Right lobe of liver (tissue), 6 donors: ENCODE data around the gene SEMA5B. TPM values are rescaled to one million over a fixed set of nuclear protein-coding genes. Genes with fewer than 3 reads are reported as not detected.

Experiments
- ATAC-seq, 4 donors: fragments of 200-7000 bp; cut with Tn5 transposase; one replicate each; pipeline ENCODE4 v1.9.1; 2020; ENCODE audit warnings: mild to moderate bottlenecking in 4 of 4, moderate library complexity in 4 of 4
- DNase-seq, 3 donors: peaks; one replicate each; pipeline ENCODE4 v3.0.0-alpha.2; 2020
- H3K27ac ChIP-seq, 3 donors: fragments of 200-600 bp; one replicate each; pipeline ENCODE4 v1.8.0; 2022
- H3K27me3 ChIP-seq, 2 donors: fragments of 200-600 bp; one replicate each; pipeline ENCODE4 v1.8.0; 2022
- H3K36me3 ChIP-seq, 4 donors: fragments of 200-600 bp; sonication (generic) in 1 of 4; one replicate each; pipeline versions ENCODE4 v1.5.1 to v1.8.0; 2017 to 2022; ENCODE audit warnings: control low read depth in 1 of 4
- H3K4me1 ChIP-seq, 4 donors: fragments of 200-600 bp; sonication (generic) in 1 of 4; one replicate each; pipeline versions ENCODE4 v1.5.1 to v1.8.0; 2017 to 2022; ENCODE audit warnings: control low read depth in 1 of 4
- H3K4me3 ChIP-seq, 3 donors: fragments of 200-600 bp; one replicate each; pipeline ENCODE4 v1.8.0; 2022
- H3K9me3 ChIP-seq, 4 donors: fragments of 200-600 bp; sonication (generic) in 1 of 4; one replicate each; pipeline versions ENCODE4 v1.5.1 to v1.8.0; 2017 to 2022; ENCODE audit warnings: control low read depth in 1 of 4
- POLR2A ChIP-seq: fragments of 450-650 bp; IDR thresholded peaks from one replicate; pipeline ENCODE4 v1.6.1; 2017; ENCODE audit warnings: antibody characterized with exemption, mild to moderate bottlenecking
- WGBS: methylation state at CpG from one replicate; pipeline ENCODE4 v1.1.6; 2018; ENCODE audit warnings: low coverage, low lambda C conversion rate; ENCODE audit not compliant: insufficient coverage; ENCODE audit errors: missing lambda C conversion rate; 5-methylcytosine and 5-hydroxymethylcytosine counted together
- intact Hi-C, 2 donors: fragments of 100-400 bp; cut with DNase I; formaldehyde crosslinking; loops; one replicate each; pipeline versions ENCODE4 v1.11.2 to v1.14.1; 2022
- total RNA-seq, 6 experiments: library from RNA; depleted of rRNA in 2 of 6; stranded (reverse); fragments of >200 nt in 2 of 6; fragmentation: NEBNext Ultra II Directional in 3 of 6; extraction: Animal tissue kit (Norgen Biotek cat#: 25700) in 3 of 6; gene quantifications; one replicate each; pipeline versions ENCODE4 v1.1.0 to v1.2.4, GENCODE V29; 2016 to 2023
- TF ChIP-seq, protein P1 (sequence below), 4 donors: fragments of 200-600 bp in 3 of 4; fragments of 450-650 bp in 1 of 4; IDR thresholded peaks; one replicate each; pipeline versions ENCODE4 v1.5.1 to v1.8.0; 2016 to 2022; ENCODE audit warnings: antibody characterized with exemption in 4 of 4, mild to moderate bottlenecking in 2 of 4
- donor health status: DM: no; HTN: yes; CAD: no.
- donor health status: DM: no; HTN: no; CAD: no.
- donor health status: DM: no; HTN: no; CAD: no.
- donor health status: DM: no; HTN: yes; CAD: no.
- donor health status: DM: no; HTN: yes; CAD: no.

Gene SEMA5B
- total RNA-seq, 6 experiments from 2014 or later = 0.12 to 0.65 (median 0.25) TPM

DNA sequence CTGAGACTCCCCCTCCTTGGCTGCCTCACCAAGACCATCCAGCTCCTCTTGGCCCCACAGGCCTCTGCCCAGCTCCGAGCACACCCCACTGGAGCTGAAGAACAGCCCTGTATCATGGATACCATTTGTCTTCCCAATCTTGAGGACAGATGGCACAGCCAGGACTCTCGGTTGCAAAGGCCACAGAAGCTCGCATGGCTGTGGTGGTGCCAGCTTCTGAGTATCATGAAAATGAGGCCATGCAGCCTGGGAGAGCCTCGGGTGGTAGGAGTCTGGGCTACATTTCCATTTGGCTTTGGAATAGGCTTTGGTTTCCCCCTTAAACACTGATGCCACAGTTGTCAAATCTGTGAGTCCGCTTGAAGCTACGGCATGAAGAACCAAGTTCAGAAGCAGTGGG is 106.6 kb downstream of the SEMA5B start:
- WGBS = 47% methylated on average over 4 of the region's 6 CpGs
- H3K27ac ChIP-seq = no peak overlapping the region
- no peak for ATAC-seq
- H3K4me1 ChIP-seq = peaks cover 0 to 6% (median 0%) of the 10 kb centered on the region in 4 donors
- no peaks in the 10 kb centered on the region for H3K36me3 ChIP-seq
- no peak for DNase-seq
- intact Hi-C loops = loop anchor here in 1 of 2 donors (10.0 kb wide), 1 partner anchor 334 kb away; no protein-coding TSS in a partner anchor
- TF ChIP-seq, protein P1, sequence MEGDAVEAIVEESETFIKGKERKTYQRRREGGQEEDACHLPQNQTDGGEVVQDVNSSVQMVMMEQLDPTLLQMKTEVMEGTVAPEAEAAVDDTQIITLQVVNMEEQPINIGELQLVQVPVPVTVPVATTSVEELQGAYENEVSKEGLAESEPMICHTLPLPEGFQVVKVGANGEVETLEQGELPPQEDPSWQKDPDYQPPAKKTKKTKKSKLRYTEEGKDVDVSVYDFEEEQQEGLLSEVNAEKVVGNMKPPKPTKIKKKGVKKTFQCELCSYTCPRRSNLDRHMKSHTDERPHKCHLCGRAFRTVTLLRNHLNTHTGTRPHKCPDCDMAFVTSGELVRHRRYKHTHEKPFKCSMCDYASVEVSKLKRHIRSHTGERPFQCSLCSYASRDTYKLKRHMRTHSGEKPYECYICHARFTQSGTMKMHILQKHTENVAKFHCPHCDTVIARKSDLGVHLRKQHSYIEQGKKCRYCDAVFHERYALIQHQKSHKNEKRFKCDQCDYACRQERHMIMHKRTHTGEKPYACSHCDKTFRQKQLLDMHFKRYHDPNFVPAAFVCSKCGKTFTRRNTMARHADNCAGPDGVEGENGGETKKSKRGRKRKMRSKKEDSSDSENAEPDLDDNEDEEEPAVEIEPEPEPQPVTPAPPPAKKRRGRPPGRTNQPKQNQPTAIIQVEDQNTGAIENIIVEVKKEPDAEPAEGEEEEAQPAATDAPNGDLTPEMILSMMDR (IDR thresholded peaks at IDR 0.05) = no peak
- TF ChIP-seq POLR2A = no peak
- no peaks in the 10 kb centered on the region for H3K9me3 ChIP-seq
- H3K4me3 ChIP-seq = no peak overlapping the region
- no peaks in the 10 kb centered on the region for H3K27me3 ChIP-seq

DNA sequence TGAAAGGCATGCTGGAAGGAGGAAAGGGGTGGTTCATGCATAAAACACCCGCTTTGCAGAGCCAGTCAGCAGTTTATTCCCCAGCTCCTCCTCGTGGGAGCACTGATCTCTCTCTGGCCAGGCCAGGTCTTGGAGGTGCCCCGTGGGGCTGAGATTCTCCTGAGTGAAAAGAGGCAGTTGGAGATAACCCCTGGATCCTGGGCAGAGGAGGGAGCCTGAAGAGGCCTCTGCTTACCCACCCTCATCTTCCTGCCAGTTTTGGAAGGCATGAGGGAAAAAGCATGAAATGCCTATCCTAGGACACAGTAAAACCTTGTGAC is 108.3 kb downstream of the SEMA5B start:
- intact Hi-C loops = no loop called here
- Histone ChIP-seq H3K27me3 (no peaks in the 10 kb centered on the region), H3K9me3 (no peaks in the 10 kb centered on the region), H3K4me3 (no peak overlapping the region), H3K36me3 (no peaks in the 10 kb centered on the region), H3K27ac (no peak overlapping the region), H3K4me1 (peaks cover 0 to 6% (median 0%) of the 10 kb centered on the region in 4 donors)
- WGBS = 75% methylated on average over 2 of the region's 3 CpGs
- no peak for TF ChIP-seq POLR2A
- TF ChIP-seq, protein P1 (IDR thresholded peaks at IDR 0.05) = no peak
- DNase-seq (no peak), ATAC-seq (no peak)

DNA sequence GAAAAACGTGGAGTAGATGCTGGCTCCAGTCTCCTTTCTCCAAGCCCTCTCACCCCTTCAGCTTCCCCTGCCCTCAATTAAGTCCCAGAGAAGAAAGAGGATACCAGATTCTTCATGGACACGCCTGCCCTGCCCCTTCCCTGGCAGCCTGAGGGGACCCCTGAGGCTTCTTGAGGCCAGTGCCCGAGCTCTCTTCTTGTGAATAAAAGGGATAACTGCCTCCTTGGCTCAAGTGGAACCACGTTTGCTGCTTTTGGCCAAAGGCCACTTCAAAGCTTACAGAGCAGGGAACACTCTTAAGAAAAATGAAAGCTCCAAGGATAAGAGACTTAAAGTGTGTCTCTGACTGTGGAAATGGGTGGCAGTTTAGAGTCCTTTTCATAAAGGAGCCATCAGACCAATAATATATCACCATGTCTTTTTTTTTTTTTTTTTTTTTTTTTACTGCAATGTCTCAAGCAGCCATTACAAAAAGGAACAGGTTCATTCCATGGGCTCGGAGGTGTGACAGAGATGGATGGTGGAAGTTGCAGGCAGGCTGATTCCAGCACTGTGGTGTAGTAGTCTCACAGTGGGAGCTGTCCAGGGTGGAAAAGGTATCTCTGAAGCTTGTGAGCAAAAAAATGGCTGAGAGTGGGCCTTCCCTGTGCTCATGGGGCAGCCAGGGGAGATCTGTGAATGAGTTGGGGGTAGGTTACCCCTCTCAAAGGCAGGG is 108.8 kb downstream of the SEMA5B start:
- no peaks in the 10 kb centered on the region for H3K9me3 ChIP-seq
- no peak for TF ChIP-seq POLR2A
- TF ChIP-seq, protein P1 (IDR thresholded peaks at IDR 0.05) = no peak
- DNase-seq (no peak), ATAC-seq (no peak)
- WGBS = 45% methylated on average over 5 of the region's 5 CpGs
- peaks cover 0 to 6% (median 0%) of the 10 kb centered on the region in 4 donors for H3K4me1 ChIP-seq
- H3K4me3 ChIP-seq = no peak overlapping the region
- no peak overlapping the region for H3K27ac ChIP-seq
- intact Hi-C loops = no loop called here
- no peaks in the 10 kb centered on the region for H3K27me3 ChIP-seq
- H3K36me3 ChIP-seq = no peaks in the 10 kb centered on the region

- H3K9me3 ChIP-seq = no peaks in the 10 kb centered on the region
- DNase-seq = no peak
- no peak overlapping the region for H3K4me3 ChIP-seq
- no peak overlapping the region for H3K27ac ChIP-seq
- no peaks in the 10 kb centered on the region for H3K27me3 ChIP-seq
- intact Hi-C loops = no loop called here
- ATAC-seq = no peak
- H3K4me1 ChIP-seq = peaks cover 0 to 6% (median 0%) of the 10 kb centered on the region in 4 donors
- WGBS = 70% methylated on average over 4 of the region's 4 CpGs
- no peak for TF ChIP-seq POLR2A
- TF ChIP-seq, protein P1 (IDR thresholded peaks at IDR 0.05) = no peak
- no peaks in the 10 kb centered on the region for H3K36me3 ChIP-seq
Measured at GRCh38 chr3:122917412-122917811, 110.2 kb downstream of the SEMA5B start.
